Hepatocyte (in vitro differentiated cells): ENCODE data around the gene FBXO36.

Experiments used
- EZH2 ChIP-seq: fragments of 200-600 bp; sonication (generic); IDR thresholded peaks from 2 replicates; pipeline ENCODE4 v1.6.1; 2016; ENCODE audit warnings: antibody characterized with exemption, mild to moderate bottlenecking, borderline replicate concordance
- TF ChIP-seq, protein P1 (sequence below): fragments of 200-600 bp; sonication (generic); IDR thresholded peaks from 2 replicates; pipeline ENCODE4 v1.5.1; 2016; ENCODE audit warnings: antibody characterized with exemption, mild to moderate bottlenecking; ENCODE audit not compliant: poor library complexity

DNA sequence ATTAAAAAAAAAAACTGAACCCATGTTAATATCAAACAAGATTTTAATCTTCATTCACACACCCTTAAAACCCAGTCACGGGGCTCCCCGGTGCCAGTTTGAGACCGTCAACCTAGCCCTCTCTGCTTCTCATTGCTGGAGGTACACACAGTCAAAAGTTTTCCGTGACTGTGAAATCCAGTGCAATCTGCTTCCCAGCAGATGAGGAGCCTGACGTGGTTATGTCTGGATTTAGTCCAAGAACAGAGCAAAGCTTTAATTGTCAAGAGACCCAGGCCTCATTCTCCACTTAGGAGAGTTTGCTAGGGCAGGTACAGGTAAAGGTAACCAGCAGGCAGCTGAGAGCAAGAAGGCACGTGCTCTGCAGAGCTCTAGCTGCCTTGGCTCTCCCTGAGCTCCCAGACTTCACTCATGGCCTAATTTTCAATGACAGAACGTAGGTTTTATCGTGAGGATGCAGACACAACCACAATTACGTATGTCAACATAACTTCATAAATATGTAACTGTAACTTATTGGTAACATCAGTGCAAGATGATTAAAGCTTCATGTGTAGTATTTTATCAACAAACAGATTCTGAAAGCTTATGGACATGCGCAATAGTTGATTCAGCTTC lies 90.1 kb downstream of the FBXO36 start:
- TF ChIP-seq EZH2 = no peak
- TF ChIP-seq, protein P1, sequence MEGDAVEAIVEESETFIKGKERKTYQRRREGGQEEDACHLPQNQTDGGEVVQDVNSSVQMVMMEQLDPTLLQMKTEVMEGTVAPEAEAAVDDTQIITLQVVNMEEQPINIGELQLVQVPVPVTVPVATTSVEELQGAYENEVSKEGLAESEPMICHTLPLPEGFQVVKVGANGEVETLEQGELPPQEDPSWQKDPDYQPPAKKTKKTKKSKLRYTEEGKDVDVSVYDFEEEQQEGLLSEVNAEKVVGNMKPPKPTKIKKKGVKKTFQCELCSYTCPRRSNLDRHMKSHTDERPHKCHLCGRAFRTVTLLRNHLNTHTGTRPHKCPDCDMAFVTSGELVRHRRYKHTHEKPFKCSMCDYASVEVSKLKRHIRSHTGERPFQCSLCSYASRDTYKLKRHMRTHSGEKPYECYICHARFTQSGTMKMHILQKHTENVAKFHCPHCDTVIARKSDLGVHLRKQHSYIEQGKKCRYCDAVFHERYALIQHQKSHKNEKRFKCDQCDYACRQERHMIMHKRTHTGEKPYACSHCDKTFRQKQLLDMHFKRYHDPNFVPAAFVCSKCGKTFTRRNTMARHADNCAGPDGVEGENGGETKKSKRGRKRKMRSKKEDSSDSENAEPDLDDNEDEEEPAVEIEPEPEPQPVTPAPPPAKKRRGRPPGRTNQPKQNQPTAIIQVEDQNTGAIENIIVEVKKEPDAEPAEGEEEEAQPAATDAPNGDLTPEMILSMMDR = no peak
